Measurements from ENCODE around the gene PRKAG2.
"Not testable (repeated sequence)": the region's sequence is repeated elsewhere in the genome, so short reads cannot be mapped to it uniquely, and the experiment has no call there.

PRKAG2 gene

GRCh38 chr7:151520419-151521261 is 356.3 kb downstream of the PRKAG2 start:
- no peak for DNase-seq

GRCh38 chr7:151519765-151520418 is 357.0 kb downstream of the PRKAG2 start, which contains the start of gene RHEB:
TSS of gene RHEB (minus strand) at chr7:151519895. CDS start at chr7:151519511, 384 bp downstream.
- DNase-seq, result peak; percentile 99

- DNase-seq, result not testable (repeated sequence)
Measured at GRCh38 chr7:151518947-151519764, 357.8 kb downstream of the PRKAG2 start.

- no peak for DNase-seq
Measured at GRCh38 chr7:151518105-151518946, 358.6 kb downstream of the PRKAG2 start.

GRCh38 chr7:151517601-151518104 is 359.3 kb downstream of the PRKAG2 start:
- DNase-seq, result no peak

- DNase-seq, result no peak
Measured at GRCh38 chr7:151515276-151515565, 361.7 kb downstream of the PRKAG2 start.

- no peak for DNase-seq
Measured at GRCh38 chr7:151514461-151515275, 362.2 kb downstream of the PRKAG2 start.

- DNase-seq, result no peak
Measured at GRCh38 chr7:151513133-151513532, 363.8 kb downstream of the PRKAG2 start.

GRCh38 chr7:151512353-151512752 is 364.6 kb downstream of the PRKAG2 start:
- DNase-seq, result no peak

- DNase-seq, result no peak
Measured at GRCh38 chr7:151511946-151512345, 365.0 kb downstream of the PRKAG2 start.

GRCh38 chr7:151511270-151511669 is 365.6 kb downstream of the PRKAG2 start:
- no peak for DNase-seq

GRCh38 chr7:151509670-151510333 is 367.1 kb downstream of the PRKAG2 start:
- no peak for DNase-seq

GRCh38 chr7:151508991-151509390 is 367.9 kb downstream of the PRKAG2 start:
- no peak for DNase-seq

- no peak for DNase-seq
Measured at GRCh38 chr7:151507806-151508205, 369.1 kb downstream of the PRKAG2 start.

GRCh38 chr7:151506901-151507382 is 370.0 kb downstream of the PRKAG2 start:
- no peak for DNase-seq
